HG02610 (cell line): Measurements from ENCODE around the gene MROH9.
A peak's percentile ranks its signal among the peaks of the same experiment; 100 is the strongest.
"Not testable (repeated sequence)": the region's sequence is repeated elsewhere in the genome, so short reads cannot be mapped to it uniquely, and the experiment has no call there.

Experiments
- ATAC-seq: cut with Tn5 transposase; IDR thresholded peaks from one replicate; pipeline ENCODE4 v1.9.1; 2021; ENCODE audit warnings: mild to moderate bottlenecking, moderate library complexity; ENCODE audit not compliant: unreplicated experiment

Gene MROH9, protein sequence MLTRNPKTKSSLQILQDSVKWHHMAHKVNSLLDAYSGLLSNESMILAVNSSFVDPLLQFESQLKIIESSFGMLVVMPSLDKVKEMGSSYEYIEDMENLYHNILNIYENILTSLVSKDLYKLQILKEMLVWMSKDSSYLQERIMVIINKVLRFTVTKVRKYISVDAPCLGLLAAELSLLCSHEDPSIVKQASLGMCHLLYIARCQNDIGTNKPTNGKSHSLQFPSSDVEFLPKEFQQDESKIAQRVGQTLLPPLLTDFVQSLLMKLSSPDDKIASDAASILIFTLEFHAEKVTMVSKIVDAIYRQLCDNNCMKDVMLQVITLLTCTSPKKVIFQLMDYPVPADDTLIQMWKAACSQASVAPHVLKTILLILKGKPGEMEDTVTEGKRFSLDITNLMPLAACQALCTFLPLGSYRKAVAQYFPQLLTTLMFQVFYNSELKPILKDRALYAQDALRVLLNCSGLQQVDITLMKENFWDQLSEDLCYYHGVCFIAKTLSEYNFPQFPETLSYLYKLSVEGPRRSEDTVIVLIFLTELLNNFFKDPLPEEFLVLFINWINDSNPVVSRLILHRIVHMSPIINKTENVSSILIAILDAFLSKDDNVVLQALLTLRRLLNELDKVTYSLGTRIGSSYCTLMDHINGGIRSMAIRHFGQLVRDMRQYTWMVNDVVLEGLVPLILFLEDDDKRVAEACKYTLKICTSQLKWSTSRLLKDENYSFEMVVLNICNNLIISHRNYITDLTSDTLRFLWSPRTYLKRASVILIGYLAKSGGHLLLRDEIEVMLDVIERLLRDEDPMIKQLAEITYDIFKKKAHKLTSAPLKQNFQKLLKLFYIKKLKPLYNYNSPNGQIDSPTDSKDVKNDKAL

DNA sequence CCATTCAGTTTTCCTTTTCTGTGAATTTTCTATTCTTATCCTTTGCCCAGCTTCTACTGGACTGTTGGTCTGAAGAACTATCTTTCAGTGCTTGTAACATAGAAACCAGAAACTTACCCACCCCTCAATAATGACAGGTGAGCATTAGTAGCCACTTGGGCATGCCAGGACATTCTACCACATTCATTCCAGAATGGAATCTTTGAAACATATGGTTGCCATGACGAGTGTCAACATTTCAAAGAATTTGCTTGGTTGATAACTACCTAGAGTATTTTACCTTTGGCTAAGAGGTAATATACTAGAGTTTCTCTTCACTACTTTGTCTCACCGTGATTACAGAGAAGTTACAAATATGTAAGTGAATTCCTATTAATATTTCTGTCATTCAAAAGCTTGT lies at the start of gene MROH9:
MROH9 (plus strand) TSS at position 304 of the 400 bp plus-strand sequence. CDS start 10,023 bp downstream, outside the sequence.
- ATAC-seq, result no peak

DNA sequence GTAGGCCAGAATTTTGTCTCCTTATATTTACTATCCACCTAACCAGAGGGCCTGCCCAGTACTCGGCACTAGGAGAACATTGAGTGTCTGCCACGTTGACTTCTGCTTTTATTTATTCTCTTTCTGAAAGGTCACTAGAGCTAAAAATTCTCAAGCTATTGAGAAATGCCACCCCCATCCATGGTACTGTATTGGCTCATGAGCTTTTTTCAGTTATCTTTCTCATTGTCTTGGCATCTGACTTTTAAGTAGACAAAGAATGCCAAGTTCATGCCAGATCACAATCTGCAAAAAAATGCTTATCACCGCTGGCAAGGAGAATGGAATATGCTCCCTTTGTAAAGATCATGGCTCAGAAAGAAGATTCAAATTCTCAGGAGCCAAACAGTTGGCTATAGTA lies 49.8 kb upstream of the MROH9 start:
- ATAC-seq, result no peak

DNA sequence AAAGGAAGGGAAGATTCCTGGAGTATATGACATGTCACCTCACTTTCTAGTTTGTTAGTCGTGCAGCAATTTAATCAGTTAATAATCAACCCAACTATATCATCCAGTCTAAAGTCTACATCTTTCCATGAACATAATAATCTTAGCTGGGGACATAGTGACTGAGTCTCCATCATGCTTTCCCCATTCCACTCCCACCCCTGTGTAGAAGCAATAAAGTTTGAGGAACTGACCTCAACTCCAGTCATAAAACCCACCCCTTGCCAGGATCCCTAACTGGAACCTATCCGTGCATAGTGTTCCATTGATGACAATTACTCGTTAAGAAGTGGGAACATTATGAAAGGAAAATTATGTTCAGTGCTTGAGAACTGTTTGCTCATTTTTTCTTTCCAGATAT lies 48.9 kb upstream of the MROH9 start:
- ATAC-seq, result no peak

GRCh38 chr1:170887726-170888125 lies 47.6 kb upstream of the MROH9 start:
- no peak for ATAC-seq

DNA sequence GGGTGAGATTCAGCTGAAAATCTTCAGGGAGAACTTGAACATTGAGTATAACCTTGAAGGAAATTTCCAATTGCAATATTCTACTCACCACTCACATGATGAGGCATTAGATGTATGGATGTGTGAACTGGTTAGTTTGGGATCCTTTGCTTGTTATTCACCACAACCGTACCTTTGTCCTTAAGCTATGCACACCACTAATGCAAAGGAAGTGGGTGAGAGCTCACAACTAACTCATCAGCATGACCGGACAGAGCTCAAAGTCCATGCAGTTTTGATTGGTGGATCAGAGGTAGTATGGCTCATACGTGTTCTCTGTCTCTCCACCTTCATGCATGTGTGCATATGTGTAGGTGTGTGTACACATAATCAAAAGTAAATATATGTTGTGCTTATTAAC lies 43.5 kb upstream of the MROH9 start:
- no peak for ATAC-seq

DNA sequence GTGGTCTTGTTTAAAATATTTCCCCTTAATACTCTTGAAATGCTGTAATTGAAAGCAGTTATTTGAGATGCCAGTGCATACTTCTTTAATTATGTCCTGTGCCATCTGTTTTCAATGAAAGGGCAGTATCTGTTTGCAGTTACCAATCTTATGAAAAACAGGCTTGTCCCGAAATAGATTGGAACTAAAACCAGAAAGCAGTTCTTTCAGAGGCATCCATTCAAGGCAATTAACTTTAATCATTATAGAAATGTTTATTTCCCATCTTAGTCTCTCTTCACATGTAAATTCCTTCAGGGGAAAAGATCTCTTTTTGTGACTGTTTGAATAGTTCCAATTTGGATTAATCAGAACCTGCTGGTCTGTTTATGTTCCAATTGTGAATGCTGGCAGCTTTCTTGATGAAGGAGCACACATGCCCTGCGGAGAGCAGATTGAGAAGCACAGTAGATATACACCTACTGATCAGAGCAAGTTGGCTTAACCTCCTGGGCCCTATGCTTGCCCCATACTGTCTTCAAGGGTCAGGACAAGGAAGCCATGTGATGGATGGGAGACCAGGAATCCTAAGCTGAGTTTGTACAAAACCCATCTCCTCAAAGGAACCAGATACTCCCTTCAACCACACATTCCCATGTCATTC lies 41.6 kb upstream of the MROH9 start:
- no peak for ATAC-seq

- no peak for ATAC-seq
Measured at GRCh38 chr1:170903961-170904360, 31.4 kb upstream of the MROH9 start.

GRCh38 chr1:170908942-170909341 lies 26.4 kb upstream of the MROH9 start:
- no peak for ATAC-seq

GRCh38 chr1:170910273-170910672 lies 25.1 kb upstream of the MROH9 start:
- no peak for ATAC-seq

DNA sequence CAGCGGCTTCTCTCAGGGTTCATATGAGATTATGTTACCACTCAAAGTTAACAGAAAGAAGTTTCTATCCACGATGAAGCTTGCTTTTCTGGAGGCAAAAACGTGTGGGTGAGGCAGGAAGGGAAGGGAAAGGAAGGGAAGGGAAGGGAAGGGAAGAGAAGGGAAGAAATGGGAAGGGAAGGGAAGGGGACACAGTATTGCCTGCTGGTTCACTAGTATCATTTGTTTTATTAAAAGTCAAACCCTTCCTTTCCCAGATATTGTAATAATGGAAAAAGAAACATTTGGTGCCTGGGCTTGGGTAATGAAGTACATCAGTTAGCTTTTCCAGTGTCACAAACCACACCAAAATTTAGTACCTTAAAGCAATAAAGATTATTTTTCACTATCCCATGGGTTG lies 18.0 kb upstream of the MROH9 start:
- no peak for ATAC-seq

DNA sequence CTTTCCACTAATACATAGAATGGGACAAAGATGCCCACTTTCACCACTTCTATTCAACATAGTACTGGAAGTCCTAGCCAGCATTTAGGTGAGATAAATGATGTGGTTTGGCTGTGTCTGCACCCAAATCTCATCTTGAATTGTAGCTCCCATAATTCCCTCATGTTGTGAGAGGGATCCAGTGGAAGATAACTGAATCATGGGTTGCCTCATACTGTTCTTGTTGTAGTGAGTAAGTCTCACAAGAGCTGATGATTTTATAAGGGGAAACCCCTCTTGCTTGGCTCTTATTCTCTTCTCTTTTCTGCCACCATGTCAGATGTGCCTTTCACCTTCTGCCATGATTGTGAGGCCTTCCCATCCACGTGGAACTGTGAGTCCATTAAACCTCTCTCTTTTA lies 10.7 kb upstream of the MROH9 start:
- ATAC-seq, result not testable (repeated sequence)

GRCh38 chr1:170927955-170928840 lies 7.1 kb upstream of the MROH9 start:
- ATAC-seq, result no peak

- ATAC-seq, result no peak
Measured at GRCh38 chr1:170929412-170929834, 5.9 kb upstream of the MROH9 start.

GRCh38 chr1:170929835-170930554 lies 5.3 kb upstream of the MROH9 start:
- ATAC-seq, result peak; percentile 92

- no peak for ATAC-seq
Measured at GRCh38 chr1:170931650-170932049, 3.7 kb upstream of the MROH9 start.

GRCh38 chr1:170932236-170932635 lies 3.1 kb upstream of the MROH9 start:
- ATAC-seq, result no peak

GRCh38 chr1:170938281-170938680 lies 2.9 kb downstream of the MROH9 start:
- ATAC-seq, result no peak

GRCh38 chr1:170939476-170939875 lies 4.1 kb downstream of the MROH9 start:
- ATAC-seq, result no peak

GRCh38 chr1:170951744-170952143 lies 16.4 kb downstream of the MROH9 start:
- ATAC-seq, result not testable (repeated sequence)

GRCh38 chr1:170959385-170959784 lies 24.1 kb downstream of the MROH9 start:
- ATAC-seq, result no peak
